Measurements from ENCODE around the gene FARSB.
"Not testable (repeated sequence)": the region's sequence is repeated elsewhere in the genome, so short reads cannot be mapped to it uniquely, and the experiment has no call there.

FARSB gene

GRCh38 chr2:222603501-222603900 lies 52.4 kb downstream of the FARSB start:
- no peak for DNase-seq

- DNase-seq, result no peak
Observed at GRCh38 chr2:222598611-222599010, 57.3 kb downstream of the FARSB start.

GRCh38 chr2:222595581-222595980 lies 60.3 kb downstream of the FARSB start:
- no peak for DNase-seq

GRCh38 chr2:222594679-222595078 lies 61.2 kb downstream of the FARSB start:
- no peak for DNase-seq

GRCh38 chr2:222592176-222592575 lies 63.7 kb downstream of the FARSB start:
- DNase-seq, result no peak

GRCh38 chr2:222591661-222592060 lies 64.2 kb downstream of the FARSB start:
- no peak for DNase-seq

- DNase-seq, result not testable (repeated sequence)
Observed at GRCh38 chr2:222584589-222584988, 71.3 kb downstream of the FARSB start.

GRCh38 chr2:222582928-222583327 lies 73.0 kb downstream of the FARSB start:
- no peak for DNase-seq

GRCh38 chr2:222577341-222577740 lies 78.6 kb downstream of the FARSB start:
- no peak for DNase-seq

GRCh38 chr2:222576171-222577081 lies 79.5 kb downstream of the FARSB start:
- DNase-seq, result no peak

- DNase-seq, result no peak
Observed at GRCh38 chr2:222575618-222576017, 80.3 kb downstream of the FARSB start.

- no peak for DNase-seq
Observed at GRCh38 chr2:222572751-222573174, 83.1 kb downstream of the FARSB start.

GRCh38 chr2:222572264-222572721 lies 83.6 kb downstream of the FARSB start:
- no peak for DNase-seq

GRCh38 chr2:222569826-222570225 lies 86.1 kb downstream of the FARSB start:
- no peak for DNase-seq

GRCh38 chr2:222568865-222569264 lies 87.0 kb downstream of the FARSB start:
- DNase-seq, result peak; percentile 29

- no peak for DNase-seq
Observed at GRCh38 chr2:222566229-222566628, 89.7 kb downstream of the FARSB start.

- DNase-seq, result no peak
Observed at GRCh38 chr2:222563936-222564335, 92.0 kb downstream of the FARSB start.

- DNase-seq, result no peak
Observed at GRCh38 chr2:222563106-222563718, 92.7 kb downstream of the FARSB start.

- DNase-seq, result no peak
Observed at GRCh38 chr2:222561817-222562645, 93.9 kb downstream of the FARSB start.

- DNase-seq, result no peak
Observed at GRCh38 chr2:222561151-222561550, 94.7 kb downstream of the FARSB start.

- DNase-seq, result no peak
Observed at GRCh38 chr2:222554517-222554916, 101.4 kb downstream of the FARSB start.

- no peak for DNase-seq
Observed at GRCh38 chr2:222548992-222549391, 106.9 kb downstream of the FARSB start.

- DNase-seq, result no peak
Observed at GRCh38 chr2:222547083-222547482, 108.8 kb downstream of the FARSB start.

All from NCI-H2081 treated with DMSO at 0.1 percent for 48 hours (cell line).